WTC11 (cell line): Measurements from ENCODE around the gene ST3GAL6. TPM values are rescaled to one million over a fixed set of nuclear protein-coding genes. Genes with fewer than 3 reads are reported as not detected.

ENCODE experiments used
- ATAC-seq: fragments of 200-7000 bp; cut with Tn5 transposase; 2 replicates; pipeline ENCODE4 v1.10.0; 2021; ENCODE audit warnings: mild to moderate bottlenecking, moderate library complexity
- CTCF ChIA-PET: fragments of 300-600 bp; sonication (Branson Sonifier 250); formaldehyde crosslinking; loops from one replicate; lab custom pipeline; 2021; ENCODE audit warnings: antibody characterized with exemption; lab: Charles Lee
- POLR2A ChIA-PET: fragments of 350-600 bp; sonication (Branson Sonifier 250); formaldehyde crosslinking; loops from one replicate; lab custom pipeline; 2021; ENCODE audit warnings: antibody characterized with exemption; lab: Charles Lee
- DNase-seq: peaks from one replicate; pipeline ENCODE4 v3.0.0; 2021; ENCODE audit warnings: low spot score
- H3K27ac Mint-ChIP-seq: 2 replicates; pipeline ENCODE4 v1.8.0; 2021; ENCODE audit warnings: mixed read lengths
- H3K27me3 Mint-ChIP-seq: 2 replicates; pipeline ENCODE4 v1.8.0; 2021; ENCODE audit warnings: low read depth, mild to moderate bottlenecking, moderate library complexity, mixed read lengths
- H3K36me3 Mint-ChIP-seq: 2 replicates; pipeline ENCODE4 v1.8.0; 2021; ENCODE audit warnings: mixed read lengths
- H3K4me1 Mint-ChIP-seq: 2 replicates; pipeline ENCODE4 v1.8.0; 2022; ENCODE audit warnings: mixed read lengths
- H3K4me3 Mint-ChIP-seq: 2 replicates; pipeline ENCODE4 v1.8.0; 2021; ENCODE audit warnings: mild to moderate bottlenecking, moderate library complexity, mixed read lengths
- H3K9me3 Mint-ChIP-seq: 2 replicates; pipeline ENCODE4 v1.8.0; 2021; ENCODE audit warnings: mixed read lengths
- ATF1 ChIP-seq: sonication (generic); formaldehyde crosslinking; IDR thresholded peaks from 2 replicates; pipeline ENCODE4 v1.8.1; 2023; ENCODE audit warnings: mild to moderate bottlenecking, moderate library complexity, missing genetic modification reagents
- ATF3 ChIP-seq: sonication (generic); formaldehyde crosslinking; conservative IDR thresholded peaks from 2 replicates; pipeline ENCODE4 v1.8.1; 2022; ENCODE audit warnings: mild to moderate bottlenecking, missing genetic modification reagents
- CBFB ChIP-seq: sonication (generic); formaldehyde crosslinking; IDR thresholded peaks from 2 replicates; pipeline ENCODE4 v1.8.1; 2022; ENCODE audit warnings: mild to moderate bottlenecking, low read depth, missing genetic modification reagents
- E2F4 ChIP-seq: sonication (generic); formaldehyde crosslinking; IDR thresholded peaks from 2 replicates; pipeline ENCODE4 v1.8.1; 2022; ENCODE audit warnings: low read depth, mild to moderate bottlenecking, moderate library complexity, missing genetic modification reagents, borderline replicate concordance
- EMX1 ChIP-seq: fragments of 250-450 bp; sonication (Bioruptor Pico); IDR thresholded peaks from 2 replicates; pipeline ENCODE4 v1.8.0; 2021; ENCODE audit warnings: mild to moderate bottlenecking
- FOXP1 ChIP-seq: sonication (generic); formaldehyde crosslinking; IDR thresholded peaks from 2 replicates; pipeline ENCODE4 v1.8.0; 2022; ENCODE audit warnings: missing genetic modification reagents, mild to moderate bottlenecking, moderate library complexity, borderline replicate concordance
- IRF1 ChIP-seq: sonication (generic); formaldehyde crosslinking; IDR thresholded peaks from 2 replicates; pipeline ENCODE4 v1.8.0; 2023; ENCODE audit warnings: missing genetic modification reagents
- MLX ChIP-seq: sonication (generic); formaldehyde crosslinking; IDR thresholded peaks from 2 replicates; pipeline ENCODE4 v1.8.1; 2023; ENCODE audit warnings: mild to moderate bottlenecking, missing genetic modification reagents, moderate library complexity
- NR2C2 ChIP-seq: sonication (generic); formaldehyde crosslinking; IDR thresholded peaks from 2 replicates; pipeline ENCODE4 v1.8.0; 2022; ENCODE audit warnings: mild to moderate bottlenecking, missing genetic modification reagents
- SMAD3 ChIP-seq: sonication (generic); formaldehyde crosslinking; IDR thresholded peaks from 2 replicates; pipeline ENCODE4 v1.8.0; 2022; ENCODE audit warnings: missing genetic modification reagents, mild to moderate bottlenecking, borderline replicate concordance
- SOX15 ChIP-seq: fragments of 250-450 bp; sonication (Bioruptor Pico); IDR thresholded peaks from 2 replicates; pipeline ENCODE4 v1.9.0; 2021; ENCODE audit warnings: mild to moderate bottlenecking
- TEAD4 ChIP-seq: sonication (generic); formaldehyde crosslinking; IDR thresholded peaks from 2 replicates; pipeline ENCODE4 v1.8.0; 2022; ENCODE audit warnings: mild to moderate bottlenecking, missing genetic modification reagents
- ZMAT4 ChIP-seq: fragments of 250-450 bp; sonication (Bioruptor Pico); IDR thresholded peaks from 2 replicates; pipeline ENCODE4 v1.9.0; 2021; ENCODE audit warnings: mild to moderate bottlenecking
- ZNF138 ChIP-seq: sonication (generic); formaldehyde crosslinking; conservative IDR thresholded peaks from 2 replicates; pipeline ENCODE4 v1.8.1; 2022; ENCODE audit warnings: mild to moderate bottlenecking, moderate library complexity, missing genetic modification reagents
- ZNF219 ChIP-seq: sonication (generic); formaldehyde crosslinking; IDR thresholded peaks from 2 replicates; pipeline ENCODE4 v1.8.0; 2023; ENCODE audit warnings: missing genetic modification reagents, mild to moderate bottlenecking, borderline replicate concordance
- ZNF281 ChIP-seq: sonication (generic); formaldehyde crosslinking; IDR thresholded peaks from 2 replicates; pipeline ENCODE4 v1.8.0; 2023; ENCODE audit warnings: mild to moderate bottlenecking, missing genetic modification reagents
- ZNF396 ChIP-seq: fragments of 250-450 bp; sonication (Bioruptor Pico); IDR thresholded peaks from 2 replicates; pipeline ENCODE4 v1.8.0; 2021; ENCODE audit warnings: mild to moderate bottlenecking, moderate library complexity, borderline replicate concordance
- ZNF512 ChIP-seq: sonication (generic); formaldehyde crosslinking; IDR thresholded peaks from 2 replicates; pipeline ENCODE4 v1.8.1; 2022; ENCODE audit warnings: missing genetic modification reagents, borderline replicate concordance
- ZSCAN18 ChIP-seq: fragments of 250-450 bp; sonication (Bioruptor Pico); IDR thresholded peaks from 2 replicates; pipeline ENCODE4 v2.1.2; 2022; ENCODE audit warnings: mild to moderate bottlenecking, moderate library complexity
- total RNA-seq: library from RNA; stranded (reverse); gene quantifications from 3 replicates; pipeline ENCODE4 v1.2.3, GENCODE V29; 2021

ST3GAL6 gene
- total RNA-seq, 1 experiment from 2014 or later = 8.1 TPM

GRCh38 chr3:98754483-98754882 is 8.7 kb upstream of the ST3GAL6 start:
- Mint-ChIP-seq H3K4me3 (no peak overlapping the region), H3K27ac (no peak overlapping the region)
- CTCF ChIA-PET = no interaction called here

More at GRCh38 chr3:98754483-98754882, 8.7 kb upstream of the ST3GAL6 start:
- Mint-ChIP-seq H3K27me3 (no peaks in the 10 kb centered on the region), H3K9me3 (no peaks in the 10 kb centered on the region), H3K36me3 (no peaks in the 10 kb centered on the region), H3K4me1 (peaks cover 6% of the 10 kb centered on the region)
- no peak for ATAC-seq
- POLR2A ChIA-PET = no interaction called here
- DNase-seq = no peak
- TF ChIP-seq ATF3 (CRISPR knock-in tag) (no peak), NR2C2 (CRISPR knock-in tag) (no peak), ZNF219 (no peak), IRF1 (no peak), ZMAT4 (CRISPR knock-in tag) (no peak), SOX15 (CRISPR knock-in tag) (no peak), SMAD3 (CRISPR knock-in tag) (no peak), CBFB (CRISPR knock-in tag) (no peak), ZSCAN18 (CRISPR knock-in tag) (no peak), FOXP1 (no peak), E2F4 (no peak), ZNF138 (no peak), ZNF512 (no peak), EMX1 (no peak), MLX (CRISPR knock-in tag) (no peak), ATF1 (CRISPR knock-in tag) (no peak), TEAD4 (no peak), ZNF281 (CRISPR knock-in tag) (no peak), ZNF396 (CRISPR knock-in tag) (no peak)
